A549 (cell line): ENCODE data around the gene USP24. TPM values are rescaled to one million over a fixed set of nuclear protein-coding genes. Genes with fewer than 3 reads are reported as not detected.

ENCODE experiments used
- ATAC-seq, 2 experiments: fragments of 200-7000 bp in 1 of 2; fragments of >200 bp in 1 of 2; cut with Nextera tagmentation in 1 of 2; cut with Tn5 transposase in 1 of 2; 3 replicates each; pipeline versions ENCODE4 v1.8.0 to v1.9.1; 2018 to 2020; ENCODE audit warnings: mild to moderate bottlenecking in 1 of 2, moderate library complexity in 1 of 2
- CTCF ChIA-PET: fragments of 300-600 bp; sonication (Branson Sonifier 250); formaldehyde crosslinking; extraction: SDS; loops from one replicate; lab custom pipeline; 2021; ENCODE audit warnings: antibody characterized with exemption, inconsistent platforms; lab: Yijun Ruan, JAX
- POLR2A ChIA-PET: fragments of 350-600 bp; formaldehyde crosslinking; extraction: SDS; loops from one replicate; lab custom pipeline; 2021; ENCODE audit warnings: antibody characterized with exemption, inconsistent platforms; lab: Yijun Ruan, JAX
- DNase-seq, 2 experiments: peaks; one replicate each; pipeline versions ENCODE4 v3.0.0 to v3.0.0-alpha.2; 2011 to 2016; ENCODE audit warnings: low read depth in 1 of 2, low spot score in 1 of 2
- FAIRE-seq: peaks from 2 replicates; lab custom pipeline; 2011; peaks lifted over from hg19 to GRCh38; lab: Jason Lieb, UNC
- H3K27ac ChIP-seq, 2 experiments: fragments of >200 bp; sonication (Bioruptor Twin); formaldehyde crosslinking; 3 replicates each; pipeline ENCODE4 v1.5.1; 2016 to 2017
- H3K4me1 ChIP-seq: fragments of >200 bp; sonication (Bioruptor Twin); formaldehyde crosslinking; 3 replicates; pipeline ENCODE4 v1.6.1; 2016
- H3K4me2 ChIP-seq: fragments of >200 bp; sonication (Bioruptor Twin); formaldehyde crosslinking; 3 replicates; pipeline ENCODE4 v1.6.1; 2016
- H3K4me3 ChIP-seq: fragments of >200 bp; sonication (Bioruptor Twin); formaldehyde crosslinking; 3 replicates; pipeline ENCODE4 v1.5.1; 2016
- H3K9me3 ChIP-seq: fragments of >200 bp; sonication (Bioruptor Twin); formaldehyde crosslinking; 3 replicates; pipeline ENCODE4 v1.6.1; 2016
- BHLHE40 ChIP-seq: IDR thresholded peaks from 2 replicates; pipeline ENCODE4 v1.6.1; 2012; ENCODE audit warnings: low read depth, low read length, inconsistent platforms
- CBX8 ChIP-seq: fragments of 200-600 bp; sonication (generic); IDR thresholded peaks from 2 replicates; pipeline ENCODE4 v1.6.1; 2016
- CHD4 ChIP-seq: fragments of 200-600 bp; sonication (generic); IDR thresholded peaks from 2 replicates; pipeline ENCODE4 v1.6.1; 2016; ENCODE audit warnings: antibody characterized with exemption, mild to moderate bottlenecking, borderline replicate concordance
- ELK1 ChIP-seq: fragments of 150-350 bp; IDR thresholded peaks from 2 replicates; pipeline ENCODE4 v1.6.1; 2014; ENCODE audit warnings: low read depth, mild to moderate bottlenecking, low read length
- FOSL2 ChIP-seq, 2 experiments: fragments of 450-650 bp in 1 of 2; fragments of >200 bp in 1 of 2; sonication (Bioruptor Twin) in 1 of 2; formaldehyde crosslinking; IDR thresholded peaks; 2 replicates each; pipeline versions ENCODE4 v1.5.0 to v1.6.1; 2016 to 2020; ENCODE audit warnings: mild to moderate bottlenecking in 1 of 2, moderate library complexity in 1 of 2
- FOXS1 ChIP-seq: fragments of 250-450 bp; sonication (Bioruptor Pico); IDR thresholded peaks from 2 replicates; pipeline ENCODE4 v1.5.0; 2020; ENCODE audit warnings: mild to moderate bottlenecking, moderate library complexity
- GATA3 ChIP-seq: IDR thresholded peaks from 2 replicates; pipeline ENCODE4 v1.6.1; 2012; ENCODE audit warnings: borderline replicate concordance
- HOXB5 ChIP-seq: fragments of 250-450 bp; sonication (Bioruptor Pico); IDR thresholded peaks from 2 replicates; pipeline ENCODE4 v1.5.0; 2020; ENCODE audit warnings: mild to moderate bottlenecking, moderate library complexity
- MAFK ChIP-seq: fragments of 450-650 bp; IDR thresholded peaks from 2 replicates; pipeline ENCODE4 v1.6.1; 2014; ENCODE audit not compliant: partially characterized antibody
- MAZ ChIP-seq: fragments of 150-350 bp; IDR thresholded peaks from 2 replicates; pipeline ENCODE4 v1.6.1; 2014; ENCODE audit warnings: antibody characterized with exemption, low read depth, low read length, borderline replicate concordance
- MYC ChIP-seq: IDR thresholded peaks from 2 replicates; pipeline ENCODE4 v1.6.1; 2012; ENCODE audit warnings: mild to moderate bottlenecking, inconsistent platforms, low read length, improper control_type of control experiment, borderline replicate concordance
- NFE2L2 ChIP-seq: fragments of 150-350 bp; conservative IDR thresholded peaks from 2 replicates; pipeline ENCODE4 v1.6.1; 2014; ENCODE audit warnings: low read length
- PBX3 ChIP-seq: IDR thresholded peaks from 2 replicates; pipeline ENCODE4 v1.6.1; 2012
- PHF8 ChIP-seq: fragments of 200-600 bp; sonication (generic); IDR thresholded peaks from 2 replicates; pipeline ENCODE4 v1.6.1; 2016; ENCODE audit warnings: low read depth, mild to moderate bottlenecking, antibody characterized with exemption, moderate library complexity, borderline replicate concordance
- POLR2AphosphoS2 ChIP-seq: conservative IDR thresholded peaks from 2 replicates; pipeline ENCODE4 v1.6.1; 2012; ENCODE audit warnings: low read length, improper control_type of control experiment, inconsistent platforms
- RARB ChIP-seq: fragments of 250-450 bp; sonication (Bioruptor Pico); IDR thresholded peaks from 2 replicates; pipeline ENCODE4 v1.8.0; 2021; ENCODE audit warnings: mild to moderate bottlenecking, moderate library complexity
- REST ChIP-seq: fragments of 200-600 bp; sonication (generic); IDR thresholded peaks from 2 replicates; pipeline ENCODE4 v1.6.1; 2016; ENCODE audit warnings: antibody characterized with exemption, mild to moderate bottlenecking, moderate library complexity
- RNF2 ChIP-seq: fragments of 200-600 bp; sonication (generic); IDR thresholded peaks from 2 replicates; pipeline ENCODE4 v1.6.1; 2016; ENCODE audit warnings: low read depth, mild to moderate bottlenecking, antibody characterized with exemption, moderate library complexity, borderline replicate concordance
- USF2 ChIP-seq: fragments of 450-650 bp; IDR thresholded peaks from 2 replicates; pipeline ENCODE4 v1.6.1; 2014; ENCODE audit warnings: antibody characterized with exemption
- ZC3H11A ChIP-seq: fragments of 450-650 bp; IDR thresholded peaks from 2 replicates; pipeline ENCODE4 v1.6.1; 2014; ENCODE audit warnings: antibody characterized with exemption, mild to moderate bottlenecking
- ZFP36 ChIP-seq: fragments of 450-650 bp; IDR thresholded peaks from 2 replicates; pipeline ENCODE4 v1.6.1; 2014; ENCODE audit warnings: borderline replicate concordance; ENCODE audit not compliant: partially characterized antibody
- WGBS: methylation state at CpG from one replicate; pipeline ENCODE4 v1.1.6; 2017; ENCODE audit errors: missing lambda C conversion rate; 5-methylcytosine and 5-hydroxymethylcytosine counted together
- polyA plus RNA-seq, 4 experiments: library from polyadenylated mRNA; depleted of rRNA in 3 of 4; stranded (reverse); fragments of >200 nt; fragmentation: RNase III in 1 of 4; extraction: RNeasy Plus Mini Kit Qiagen cat#74134 plus additional on column Dnase treatment in 1 of 4; gene quantifications; 2 replicates in 3 of 4; 3 replicates in 1 of 4; pipeline ENCODE4 v1.2.3, GENCODE V29; 2011 to 2017

The USP24 gene
- polyA plus RNA-seq, 2 of the 4 experiments (the other 2 are of a cell fraction) = 14.7 to 21.7 TPM

GRCh38 chr1:55213151-55213884 lies 1.8 kb downstream of the USP24 start (continued):
- TF ChIP-seq USF2 = no peak

- Histone ChIP-seq H3K4me2 (peak overlapping the region; percentile 78), H3K27ac (no peak overlapping the region), H3K9me3 (no peaks in the 10 kb centered on the region), H3K4me3 (no peak overlapping the region; the same call in 2 of the 3 replicates), H3K4me1 (peaks cover 56% of the 10 kb centered on the region)
- WGBS = 77% methylated on average over 11 of the region's 11 CpGs
- DNase-seq = no peak
- TF ChIP-seq ELK1 (no peak), FOXS1 (CRISPR knock-in tag) (no peak), PBX3 (no peak), NFE2L2 (no peak), GATA3 (no peak), RNF2 (no peak), CBX8 (no peak), MAFK (no peak), FOSL2 (IDR thresholded peaks at IDR 0.05) (no peak), FOSL2 (CRISPR knock-in tag; IDR thresholded peaks at IDR 0.05) (no peak), REST (no peak), RARB (CRISPR knock-in tag) (no peak), BHLHE40 (no peak), ZC3H11A (no peak), MYC (no peak), POLR2AphosphoS2 (no peak), CHD4 (no peak), ZFP36 (no peak), MAZ (no peak), PHF8 (no peak), HOXB5 (CRISPR knock-in tag) (no peak)
- POLR2A ChIA-PET = no interaction called here
- no peak for FAIRE-seq
- CTCF ChIA-PET = interaction anchor here (0.9 kb wide), 1 partner anchor 1608 kb away, joined by 3 read pairs; no protein-coding TSS in a partner anchor
- no peak for ATAC-seq
Measured at GRCh38 chr1:55212349-55213150, 2.6 kb downstream of the USP24 start.
